Measurements from ENCODE around the gene ZNF317. TPM values are rescaled to one million over a fixed set of nuclear protein-coding genes. Genes with fewer than 3 reads are reported as not detected.

Gene ZNF317
- 11.1 and 12.6 TPM in 2 replicates for total RNA-seq

DNA sequence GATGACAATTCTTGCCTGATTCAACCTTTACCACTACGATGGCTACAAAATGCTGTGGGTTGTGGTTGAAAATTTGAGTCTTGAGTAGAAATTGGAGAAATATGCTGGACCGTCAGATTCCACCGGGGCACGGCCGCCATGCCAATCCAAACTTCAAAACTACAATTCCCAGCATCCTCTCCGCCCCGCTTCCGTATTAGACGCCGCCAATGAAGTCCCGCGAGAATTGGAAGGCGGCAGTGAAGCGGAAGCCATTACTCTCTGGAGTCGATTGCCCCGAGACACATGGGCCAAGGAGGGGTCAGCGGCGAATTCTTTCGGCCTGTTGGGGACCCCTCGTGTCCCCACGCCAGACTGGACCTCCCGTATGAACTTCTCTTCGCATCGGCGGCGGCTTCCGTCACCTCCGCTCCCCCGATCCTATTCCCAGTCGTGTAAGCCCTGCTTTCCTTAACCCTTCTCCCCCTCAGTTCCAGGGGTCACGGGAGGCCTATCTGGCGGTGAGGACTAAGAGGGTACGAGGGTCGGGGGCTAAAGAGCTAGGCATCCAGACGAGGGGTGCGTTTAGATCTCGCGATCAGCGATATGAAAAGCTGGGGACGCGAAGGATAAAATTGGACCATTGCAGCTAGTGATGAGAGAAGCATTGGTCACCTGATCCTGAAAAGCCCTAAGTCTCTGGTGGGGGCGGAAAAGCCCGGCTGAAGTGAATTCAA is at the start of gene ZNF317:
ZNF317 (plus strand) TSS at position 239 of the 716 bp plus-strand sequence. CDS start 15,620 bp downstream, outside the sequence.

GRCh38 chr19:9107375-9107774 is 32.8 kb upstream of the ZNF317 start, which contains the start of gene OR7G2:
TSS of gene OR7G2 (minus strand) at chr19:9107475. CDS start at chr19:9103243, 4,232 bp downstream.

GRCh38 chr19:9115307-9115813 is 24.8 kb upstream of the ZNF317 start, which contains the start of gene OR7G1:
TSS of gene OR7G1 (minus strand) at chr19:9115763. CDS start at chr19:9115763, 0 bp downstream.

GRCh38 chr19:9126900-9127405 is 13.2 kb upstream of the ZNF317 start, which contains the start of gene OR7G3:
TSS of gene OR7G3 (minus strand) at chr19:9126950. CDS start at chr19:9126950, 0 bp downstream.

DNA sequence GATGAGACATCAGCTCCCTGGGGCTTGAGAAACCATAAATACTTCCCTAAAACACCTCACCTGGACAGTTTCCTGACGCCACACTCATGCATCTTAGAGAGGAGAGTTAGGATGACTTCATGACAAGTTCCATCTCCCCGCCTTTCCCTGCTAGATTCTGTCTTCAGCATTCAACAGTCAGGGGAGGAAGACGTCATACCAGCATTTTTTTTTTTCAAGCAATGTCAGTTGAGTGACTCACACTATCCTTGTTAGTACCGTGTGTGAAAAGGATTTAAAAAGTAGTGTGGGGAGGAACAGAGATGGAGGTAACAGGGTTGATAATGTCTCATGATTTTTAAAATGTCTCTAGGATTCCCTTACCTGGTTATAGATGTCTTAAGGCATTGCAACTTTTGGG is 38.7 kb downstream of the ZNF317 start, which contains the start of gene OR7D2:
OR7D2 (plus strand) TSS at position 79 of the 400 bp plus-strand sequence. CDS start 6,803 bp downstream, outside the sequence.

Other genes with a start within 250 kb of the ZNF317 start
- gene MUC16, start 130.0 kb upstream of the ZNF317 start, total RNA-seq, result not detected in 2 replicates
- gene OR1M1, start 53.3 kb upstream of the ZNF317 start, total RNA-seq, result not detected in 2 replicates
- gene OR7G2, start 32.9 kb upstream of the ZNF317 start, total RNA-seq, result not detected in 2 replicates
- not detected in 2 replicates for gene OR7G1, start 24.6 kb upstream of the ZNF317 start, total RNA-seq
- not detected in 2 replicates for gene OR7G3, start 13.4 kb upstream of the ZNF317 start, total RNA-seq
- gene OR7D2, start 38.6 kb downstream of the ZNF317 start, total RNA-seq, result 0.06 TPM in 1 of 2 replicates, not detected in the other
- gene OR7D4, start 79.2 kb downstream of the ZNF317 start, total RNA-seq, result not detected in 2 replicates
- gene OR7E24, start 110.5 kb downstream of the ZNF317 start, total RNA-seq, result not detected in 2 replicates
- 6.2 and 6.3 TPM in 2 replicates for gene ZNF699, start 169.4 kb downstream of the ZNF317 start, total RNA-seq
- gene ZNF559, start 183.8 kb downstream of the ZNF317 start, total RNA-seq, result 11.0 and 13.7 TPM in 2 replicates
- gene ZNF177, start 222.6 kb downstream of the ZNF317 start, total RNA-seq, result 1.5 and 1.9 TPM in 2 replicates

All from aortic smooth muscle cell (primary cell).